Left lung (tissue), 10 donors: ENCODE measurements around the gene ADAM19. TPM values are rescaled to one million over a fixed set of nuclear protein-coding genes. Genes with fewer than 3 reads are reported as not detected.

ENCODE experiments used
- ATAC-seq: fragments of 200-7000 bp; cut with Tn5 transposase; one replicate; pipeline ENCODE4 v1.9.1; 2020; ENCODE audit warnings: moderate library complexity
- DNase-seq, 4 donors: peaks; one replicate each; pipeline ENCODE4 v3.0.0-alpha.2; 2013 to 2020
- H3K27ac ChIP-seq, 2 donors: fragments of 200-600 bp; sonication (generic) in 1 of 2; one replicate each; pipeline versions ENCODE4 v1.5.0 to v1.8.0; 2020 to 2021
- H3K27me3 ChIP-seq, 2 donors: fragments of 200-600 bp; sonication (generic) in 1 of 2; one replicate each; pipeline versions ENCODE4 v1.5.0 to v1.8.0; 2020 to 2021
- H3K36me3 ChIP-seq, 2 donors: fragments of 200-600 bp; sonication (generic) in 1 of 2; one replicate each; pipeline versions ENCODE4 v1.5.0 to v1.8.0; 2020 to 2021
- H3K4me1 ChIP-seq, 2 donors: fragments of 200-600 bp; one replicate each; pipeline ENCODE4 v1.8.0; 2021
- H3K4me3 ChIP-seq, 2 donors: fragments of 200-600 bp; sonication (generic) in 1 of 2; one replicate each; pipeline versions ENCODE4 v1.5.0 to v1.8.0; 2020 to 2021; ENCODE audit warnings: mild to moderate bottlenecking in 1 of 2
- H3K9me3 ChIP-seq, 2 donors: fragments of 200-600 bp; sonication (generic) in 1 of 2; one replicate each; pipeline versions ENCODE4 v1.5.0 to v1.8.0; 2020 to 2021
- intact Hi-C, 2 donors: fragments of 100-400 bp; cut with DNase I; formaldehyde crosslinking; loops; one replicate each; pipeline versions ENCODE4 v1.11.2 to v1.14.2; 2022
- polyA plus RNA-seq, 6 donors: library from polyadenylated mRNA; unstranded; fragments of 120-200 nt; gene quantifications; one replicate each; pipeline ENCODE4 v1.2.1, GENCODE V29; 2013; ENCODE audit not compliant: insufficient read length in 6 of 6
- total RNA-seq, 2 donors: library from RNA; stranded (reverse); fragmentation: NEBNext Ultra II Directional; extraction: Animal tissue kit (Norgen Biotek cat#: 25700); gene quantifications; one replicate each; pipeline ENCODE4 v1.2.1, GENCODE V29; 2021
- TF ChIP-seq, protein P1 (sequence below), 2 donors: fragments of 200-600 bp; sonication (generic) in 1 of 2; IDR thresholded peaks; one replicate each; pipeline versions ENCODE4 v1.5.0 to v1.8.0; 2021; ENCODE audit warnings: antibody characterized with exemption in 2 of 2
- donor health status: DM: no; HTN: yes; CAD: no.
- donor health status: DM: no; HTN: no; CAD: no.

Gene ADAM19
- total and polyA plus RNA-seq, 8 donors: 14.9 to 21.5 (median 19.2) TPM

DNA sequence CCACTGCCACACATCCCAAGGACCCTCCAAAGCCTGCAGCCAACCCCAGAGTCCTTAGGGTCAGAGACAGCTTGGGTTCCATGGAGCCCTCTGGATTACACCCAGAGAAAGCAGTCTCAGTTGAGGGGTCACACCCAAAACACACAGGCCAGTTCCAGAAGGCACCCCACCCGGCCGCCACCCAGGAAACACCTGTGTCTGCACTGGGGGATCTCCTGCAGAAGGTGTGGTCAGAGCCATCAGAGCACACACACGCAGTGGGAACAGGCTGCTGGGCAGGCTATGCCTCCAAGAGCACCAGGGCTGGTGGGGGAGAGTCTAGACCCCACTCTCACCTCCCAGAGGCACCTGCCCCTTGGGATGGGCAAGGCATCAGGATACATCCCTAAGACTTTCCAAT lies 88.2 kb downstream of the ADAM19 start:
- TF ChIP-seq, protein P1, sequence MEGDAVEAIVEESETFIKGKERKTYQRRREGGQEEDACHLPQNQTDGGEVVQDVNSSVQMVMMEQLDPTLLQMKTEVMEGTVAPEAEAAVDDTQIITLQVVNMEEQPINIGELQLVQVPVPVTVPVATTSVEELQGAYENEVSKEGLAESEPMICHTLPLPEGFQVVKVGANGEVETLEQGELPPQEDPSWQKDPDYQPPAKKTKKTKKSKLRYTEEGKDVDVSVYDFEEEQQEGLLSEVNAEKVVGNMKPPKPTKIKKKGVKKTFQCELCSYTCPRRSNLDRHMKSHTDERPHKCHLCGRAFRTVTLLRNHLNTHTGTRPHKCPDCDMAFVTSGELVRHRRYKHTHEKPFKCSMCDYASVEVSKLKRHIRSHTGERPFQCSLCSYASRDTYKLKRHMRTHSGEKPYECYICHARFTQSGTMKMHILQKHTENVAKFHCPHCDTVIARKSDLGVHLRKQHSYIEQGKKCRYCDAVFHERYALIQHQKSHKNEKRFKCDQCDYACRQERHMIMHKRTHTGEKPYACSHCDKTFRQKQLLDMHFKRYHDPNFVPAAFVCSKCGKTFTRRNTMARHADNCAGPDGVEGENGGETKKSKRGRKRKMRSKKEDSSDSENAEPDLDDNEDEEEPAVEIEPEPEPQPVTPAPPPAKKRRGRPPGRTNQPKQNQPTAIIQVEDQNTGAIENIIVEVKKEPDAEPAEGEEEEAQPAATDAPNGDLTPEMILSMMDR (IDR thresholded peaks at IDR 0.05): no peak
- H3K4me3 ChIP-seq: no peak overlapping the region
- DNase-seq (no peak), ATAC-seq (no peak)
- no peaks in the 10 kb centered on the region for H3K9me3 ChIP-seq
- H3K27me3 ChIP-seq: no peaks in the 10 kb centered on the region
- peaks cover 0 to 84% of the 10 kb centered on the region in 2 donors for H3K36me3 ChIP-seq
- H3K27ac ChIP-seq: no peak overlapping the region
- H3K4me1 ChIP-seq: peaks cover 0 to 10% of the 10 kb centered on the region in 2 donors
- intact Hi-C loops: no loop called here

DNA sequence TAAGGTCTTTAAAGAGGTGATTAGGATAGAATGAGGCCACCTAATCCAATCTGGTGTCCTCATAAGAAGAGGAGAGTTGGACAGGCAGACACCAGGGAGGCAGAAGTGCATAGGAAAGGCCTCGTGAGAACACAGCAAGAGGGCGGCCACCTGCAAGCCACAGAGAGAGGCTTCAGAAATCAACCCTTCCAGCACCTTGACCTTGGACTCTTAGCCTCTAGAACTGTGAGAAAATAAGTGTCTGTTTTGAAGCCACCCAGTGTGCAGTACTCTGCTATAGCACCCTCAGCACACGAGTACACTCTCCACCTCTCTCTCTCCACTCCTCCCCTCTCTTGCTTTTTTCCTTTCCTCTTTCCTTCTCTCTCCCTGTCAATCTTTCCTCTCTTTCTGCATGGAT lies 88.7 kb downstream of the ADAM19 start:
- no peak for DNase-seq
- no peak for ATAC-seq
- H3K27ac ChIP-seq: no peak overlapping the region
- peaks cover 0 to 10% of the 10 kb centered on the region in 2 donors for H3K4me1 ChIP-seq
- no peaks in the 10 kb centered on the region for H3K27me3 ChIP-seq
- no peaks in the 10 kb centered on the region for H3K9me3 ChIP-seq
- intact Hi-C loops: no loop called here
- TF ChIP-seq, protein P1 (IDR thresholded peaks at IDR 0.05): no peak
- no peak overlapping the region for H3K4me3 ChIP-seq
- peaks cover 0 to 80% of the 10 kb centered on the region in 2 donors for H3K36me3 ChIP-seq

DNA sequence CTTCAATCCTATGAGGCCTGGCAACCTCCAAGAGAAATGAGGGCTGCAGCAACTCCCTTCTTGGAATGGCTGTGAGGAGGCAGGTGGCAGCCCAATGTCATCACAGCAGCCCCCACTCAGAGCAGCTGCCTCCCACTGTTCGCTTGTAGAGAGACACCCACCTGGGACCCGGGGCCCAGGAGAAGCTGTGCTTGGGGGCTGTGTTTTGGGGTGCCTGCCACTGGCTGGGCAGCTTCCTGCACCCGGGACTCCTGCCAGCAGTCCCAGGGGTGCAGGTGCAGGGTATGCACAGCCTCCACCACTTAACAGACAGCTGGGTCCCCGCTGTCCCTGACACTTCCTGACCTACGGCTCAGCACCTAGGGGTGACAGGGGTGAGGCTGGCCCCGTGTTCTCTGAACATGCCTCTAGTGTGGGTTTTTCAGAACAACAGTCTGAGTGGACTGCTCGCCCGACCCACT lies 89.3 kb downstream of the ADAM19 start:
- Histone ChIP-seq H3K4me1 (peaks cover 0 to 10% of the 10 kb centered on the region in 2 donors), H3K27me3 (no peaks in the 10 kb centered on the region), H3K36me3 (peaks cover 0 to 80% of the 10 kb centered on the region in 2 donors), H3K27ac (no peak overlapping the region), H3K4me3 (no peak overlapping the region), H3K9me3 (no peaks in the 10 kb centered on the region)
- no peak for DNase-seq
- TF ChIP-seq, protein P1 (IDR thresholded peaks at IDR 0.05): no peak
- no peak for ATAC-seq
- intact Hi-C loops: no loop called here

DNA sequence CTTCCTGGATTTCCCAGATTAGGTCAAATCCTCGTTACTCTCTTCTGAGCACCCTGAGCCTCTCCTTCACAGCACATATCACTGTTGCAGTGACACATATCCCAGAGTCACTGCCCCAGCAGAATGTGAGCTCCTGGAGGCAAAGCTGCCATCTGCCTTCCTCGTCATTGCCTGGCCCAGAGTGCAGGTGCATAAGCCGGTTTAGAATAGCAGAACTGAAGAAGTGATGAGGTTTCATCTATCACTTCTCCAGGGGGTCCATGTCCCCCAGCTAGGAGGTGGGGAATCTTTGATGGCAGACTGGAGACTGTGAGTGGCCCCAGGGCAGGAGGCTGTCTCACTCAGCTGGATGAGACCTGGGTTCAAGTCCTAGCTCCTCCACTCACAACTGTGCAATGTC lies 89.8 kb downstream of the ADAM19 start:
- ATAC-seq (no peak), DNase-seq (no peak)
- intact Hi-C loops: no loop called here
- Histone ChIP-seq H3K27ac (no peak overlapping the region), H3K4me1 (peaks cover 0 to 10% of the 10 kb centered on the region in 2 donors), H3K4me3 (no peak overlapping the region), H3K36me3 (peaks cover 0 to 80% of the 10 kb centered on the region in 2 donors), H3K9me3 (no peaks in the 10 kb centered on the region), H3K27me3 (no peaks in the 10 kb centered on the region)
- TF ChIP-seq, protein P1 (IDR thresholded peaks at IDR 0.05): no peak

DNA sequence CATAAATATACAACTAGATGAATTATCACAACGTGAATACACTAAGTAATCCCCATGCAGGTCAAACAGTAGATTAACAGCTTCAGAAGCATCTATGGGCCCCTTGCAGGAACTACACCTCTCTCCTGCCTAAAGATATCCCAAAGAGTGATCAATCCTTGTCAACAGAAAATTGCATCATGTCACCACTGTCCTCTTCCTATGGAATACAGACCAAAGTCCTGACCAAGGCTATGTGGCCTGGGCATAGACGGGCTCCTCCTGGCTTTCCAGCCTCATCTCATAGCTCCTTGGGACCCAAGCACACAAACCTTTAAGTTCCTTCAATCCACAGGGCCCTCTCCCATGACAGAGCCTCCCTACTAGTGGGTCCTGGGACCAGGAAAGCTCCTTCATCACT lies 90.2 kb downstream of the ADAM19 start:
- TF ChIP-seq, protein P1 (IDR thresholded peaks at IDR 0.05): no peak
- Histone ChIP-seq H3K27ac (no peak overlapping the region), H3K9me3 (no peaks in the 10 kb centered on the region), H3K4me1 (peaks cover 0 to 10% of the 10 kb centered on the region in 2 donors), H3K4me3 (no peak overlapping the region), H3K27me3 (no peaks in the 10 kb centered on the region), H3K36me3 (peaks cover 0 to 80% of the 10 kb centered on the region in 2 donors)
- intact Hi-C loops: no loop called here
- ATAC-seq (no peak), DNase-seq (no peak)
